GM18502 (cell line): ENCODE data around the gene SCAMP2.
"Not testable (repeated sequence)": the region's sequence is repeated elsewhere in the genome, so short reads cannot be mapped to it uniquely, and the experiment has no call there.

ENCODE experiments used
- ATAC-seq: cut with Tn5 transposase; IDR thresholded peaks from one replicate; pipeline ENCODE4 v1.9.1; 2021; ENCODE audit warnings: mild to moderate bottlenecking; ENCODE audit not compliant: unreplicated experiment, poor library complexity

The SCAMP2 gene, protein sequence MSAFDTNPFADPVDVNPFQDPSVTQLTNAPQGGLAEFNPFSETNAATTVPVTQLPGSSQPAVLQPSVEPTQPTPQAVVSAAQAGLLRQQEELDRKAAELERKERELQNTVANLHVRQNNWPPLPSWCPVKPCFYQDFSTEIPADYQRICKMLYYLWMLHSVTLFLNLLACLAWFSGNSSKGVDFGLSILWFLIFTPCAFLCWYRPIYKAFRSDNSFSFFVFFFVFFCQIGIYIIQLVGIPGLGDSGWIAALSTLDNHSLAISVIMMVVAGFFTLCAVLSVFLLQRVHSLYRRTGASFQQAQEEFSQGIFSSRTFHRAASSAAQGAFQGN

DNA sequence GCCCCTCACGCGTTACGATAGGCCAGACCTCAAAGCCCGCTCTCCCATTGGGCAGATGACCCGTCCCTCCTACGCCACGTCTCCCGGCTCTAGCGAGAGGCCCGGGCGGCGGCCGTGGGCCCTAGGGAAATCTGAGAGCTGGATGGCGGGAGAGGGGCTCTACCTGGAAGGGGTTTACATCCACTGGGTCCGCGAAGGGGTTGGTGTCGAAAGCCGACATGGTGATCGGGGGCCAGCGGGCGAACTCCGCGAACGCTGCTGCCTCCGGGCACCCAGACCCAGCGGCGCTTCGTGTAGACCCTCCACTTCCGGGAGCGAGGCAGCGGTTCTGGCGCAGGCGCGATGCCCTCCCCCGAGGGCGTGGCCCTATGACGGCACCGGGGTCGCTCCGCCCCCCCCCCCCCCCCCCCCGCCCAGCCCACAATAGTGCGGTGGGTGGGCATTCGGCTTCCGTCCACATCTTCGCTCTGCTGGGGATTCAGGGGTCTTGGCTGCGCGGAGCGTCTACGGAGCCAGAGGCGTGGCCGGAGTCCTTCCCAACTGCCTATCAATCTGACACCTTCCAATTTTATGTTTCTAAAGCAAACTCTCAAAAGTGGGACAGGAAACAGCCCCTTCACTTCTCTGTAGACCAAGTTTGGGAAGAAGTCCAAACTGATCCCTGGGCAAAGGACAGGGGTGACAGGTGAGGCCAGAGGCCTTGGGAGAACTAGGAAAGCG, at the start of gene SCAMP2:
Gene SCAMP2 (minus strand): TSS at position 330 of the 720 bp plus-strand sequence. CDS start 110 bp downstream, at position 220.
- ATAC-seq, result peak; percentile 82

DNA sequence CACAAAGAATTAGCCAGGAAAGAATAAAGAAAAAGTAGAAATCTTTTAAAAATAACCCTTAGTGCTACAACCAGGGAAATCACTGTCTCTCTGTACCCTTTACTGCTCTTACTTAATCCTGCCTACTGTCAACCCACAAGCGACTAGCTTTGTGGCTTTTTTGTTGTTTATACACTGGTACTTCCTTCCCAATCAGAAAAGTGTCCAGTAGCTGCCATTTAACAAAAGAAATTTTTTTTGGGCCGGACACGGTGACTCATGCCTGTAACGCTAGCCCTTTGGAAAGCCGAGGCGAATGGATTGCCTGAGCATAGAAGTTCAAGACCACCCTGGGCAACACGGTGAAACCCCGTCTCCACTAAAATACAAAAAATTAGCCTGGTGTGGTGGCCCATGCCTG, 47.3 kb upstream of the SCAMP2 start:
- no peak for ATAC-seq

DNA sequence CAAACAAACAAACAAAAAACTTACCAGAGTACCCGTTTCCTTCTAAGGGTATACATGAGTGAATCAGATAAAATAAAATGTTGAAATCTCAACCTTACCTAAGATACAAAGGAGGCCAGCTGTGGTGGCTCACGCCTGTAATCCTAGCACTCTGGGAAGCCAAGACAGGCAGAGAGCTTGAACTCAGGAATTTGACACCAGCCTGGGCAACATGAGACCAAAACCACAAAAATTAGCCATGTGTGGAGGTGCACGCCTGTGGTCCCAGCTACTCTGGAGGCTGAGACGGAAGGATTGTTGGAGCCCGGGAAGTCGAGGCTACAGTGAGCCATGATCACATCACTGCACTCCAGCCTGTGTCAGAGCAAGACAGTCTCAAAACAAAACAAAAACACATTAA, 44.5 kb upstream of the SCAMP2 start:
- ATAC-seq, result no peak

DNA sequence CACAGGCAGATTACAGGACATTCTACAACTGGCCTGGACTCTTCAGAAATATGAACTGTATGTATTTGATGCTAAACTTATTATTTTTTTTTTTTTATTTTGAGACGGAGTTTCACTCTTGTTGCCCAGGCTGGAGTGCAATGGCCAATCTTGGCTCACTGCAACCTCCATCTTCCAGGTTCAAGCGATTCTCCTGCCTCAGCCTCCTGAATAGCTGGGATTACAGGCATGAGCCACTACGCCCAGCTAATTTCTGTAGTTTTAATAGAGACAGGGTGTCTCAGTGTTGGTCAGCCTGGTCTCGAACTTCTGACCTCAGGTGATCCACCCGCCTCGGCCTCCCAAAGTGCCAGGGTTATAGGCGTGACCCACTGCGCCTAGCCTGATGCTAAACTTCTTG, 40.6 kb upstream of the SCAMP2 start:
- not testable (repeated sequence) for ATAC-seq

DNA sequence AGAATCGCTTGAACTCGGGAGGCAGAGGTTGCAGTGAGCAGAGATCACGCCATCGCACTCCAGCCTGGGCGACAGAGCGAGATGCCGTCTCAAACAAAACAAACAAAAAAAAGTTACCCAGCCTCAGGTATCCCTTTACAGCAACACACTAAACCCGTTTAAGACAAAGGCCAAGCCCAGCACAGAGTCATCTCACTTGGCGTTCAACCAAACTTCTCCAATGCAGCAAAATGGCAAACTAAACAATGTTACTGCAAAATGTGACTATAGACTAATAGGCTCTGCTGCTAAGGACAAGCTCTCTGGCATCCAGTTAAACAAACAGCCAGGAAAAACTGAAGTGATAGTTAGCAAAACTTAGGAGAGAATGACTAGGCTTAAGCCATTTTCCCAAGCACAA, 39.9 kb upstream of the SCAMP2 start:
- ATAC-seq, result no peak

DNA sequence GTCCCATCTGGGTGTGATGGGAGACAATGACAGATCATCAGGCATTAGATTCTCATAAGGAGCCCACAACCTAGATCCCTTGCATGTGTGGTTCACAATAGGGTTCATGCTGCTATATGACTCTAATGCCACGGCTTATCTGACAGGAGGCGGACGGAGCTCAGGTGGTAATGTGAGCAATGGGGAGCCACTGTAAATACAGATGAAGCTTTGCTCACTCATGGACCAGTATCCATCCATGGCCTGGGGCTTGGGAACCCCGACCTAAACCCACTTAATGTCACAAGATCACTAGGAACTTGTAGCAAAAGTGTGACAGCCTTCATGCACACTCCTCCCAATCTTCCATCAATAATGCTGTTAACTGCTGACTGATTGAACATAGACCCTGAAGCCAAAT, 35.5 kb upstream of the SCAMP2 start:
- ATAC-seq, result no peak

DNA sequence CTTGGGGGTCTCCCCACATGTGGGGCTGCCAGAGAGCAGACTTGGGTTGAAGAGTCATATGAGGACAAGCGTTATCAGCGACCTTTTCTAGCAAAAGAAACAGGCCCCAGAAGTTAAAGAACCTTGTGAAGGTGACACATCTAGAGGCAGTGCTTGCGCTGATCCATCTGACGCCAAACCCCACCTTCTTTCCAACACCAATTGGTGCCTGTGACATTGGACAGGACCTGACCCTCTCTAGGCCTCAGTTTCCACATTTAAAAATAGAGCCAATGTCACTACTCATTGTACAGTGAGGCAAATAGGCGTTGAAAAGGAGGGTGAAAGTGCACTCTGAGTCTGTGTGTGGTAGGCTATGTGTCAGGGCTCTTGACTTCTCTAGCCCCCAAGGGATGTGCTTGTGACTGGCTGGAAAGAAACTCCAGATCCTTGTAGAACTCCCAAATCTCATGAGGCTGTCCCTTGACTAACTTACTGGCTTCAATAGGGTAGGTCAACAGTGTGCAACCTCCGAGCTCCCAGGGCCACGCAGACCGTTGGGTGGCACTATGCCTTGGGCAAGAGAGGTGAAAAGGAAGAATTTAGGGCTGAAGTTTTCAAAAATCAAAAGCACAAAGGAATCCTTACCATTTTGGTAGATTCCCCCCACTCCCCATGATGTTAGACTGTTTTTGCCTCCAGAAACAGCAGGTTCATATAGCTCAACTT, 34.2 kb upstream of the SCAMP2 start:
- ATAC-seq, result no peak

DNA sequence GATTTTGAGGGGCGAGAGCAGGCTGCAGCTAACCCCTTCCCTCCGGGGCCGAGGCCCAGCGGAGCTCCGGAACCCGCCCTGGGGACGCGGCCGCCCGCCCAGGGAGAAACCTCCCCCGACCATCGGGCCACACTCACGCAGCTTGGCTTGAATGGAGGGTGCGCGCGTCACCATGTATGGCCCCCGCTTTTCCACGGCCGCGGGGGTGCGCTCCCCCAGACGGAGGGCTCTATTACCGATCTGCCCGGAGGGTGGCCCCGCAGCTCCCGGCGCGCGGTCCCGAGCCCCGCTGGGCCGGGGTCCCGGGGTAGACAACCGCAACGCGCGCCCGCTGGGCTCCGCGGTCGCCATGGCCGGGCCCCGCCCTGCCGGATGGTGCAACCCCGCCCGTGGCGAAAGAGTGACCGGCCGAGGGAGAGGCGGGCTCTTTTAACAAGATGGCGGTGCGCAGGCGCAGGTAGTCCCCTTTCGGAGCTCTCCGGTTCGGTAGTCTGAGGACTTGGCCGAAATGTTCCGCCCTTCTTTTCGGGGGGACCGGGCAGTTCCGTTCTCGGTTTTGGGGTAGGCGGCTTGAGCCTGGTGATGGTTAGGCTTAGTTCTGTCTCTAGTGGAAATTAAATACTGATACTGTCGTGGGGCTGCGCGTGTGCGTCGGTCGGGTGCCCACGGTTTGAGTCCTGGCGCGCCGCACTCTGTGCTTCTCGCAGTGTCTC, 33.4 kb upstream of the SCAMP2 start, which contains the start of gene FAM219B:
Gene FAM219B (minus strand): TSS at position 402 of the 713 bp plus-strand sequence. CDS start 51 bp downstream, at position 351.
- peak; percentile 91 for ATAC-seq

DNA sequence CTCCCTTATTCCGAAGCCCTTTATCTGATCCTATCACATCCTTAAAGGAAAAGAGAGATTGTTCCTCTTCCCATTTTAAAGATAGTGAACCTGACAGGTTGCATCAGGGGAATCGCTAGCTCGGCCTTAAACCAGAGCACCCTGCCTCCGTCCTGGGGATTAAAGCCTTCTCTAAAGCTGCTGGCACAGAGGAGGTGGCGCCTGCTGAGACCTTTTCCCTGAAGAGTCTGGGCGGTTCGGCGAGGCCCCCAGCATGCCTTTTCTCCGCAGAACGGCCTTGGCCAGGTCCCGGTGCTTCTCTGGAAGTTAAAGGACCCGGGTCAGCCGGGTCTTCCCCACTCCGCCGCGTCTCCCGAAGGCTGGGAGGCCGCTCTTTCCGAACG, 32.9 kb upstream of the SCAMP2 start:
- ATAC-seq, result no peak

DNA sequence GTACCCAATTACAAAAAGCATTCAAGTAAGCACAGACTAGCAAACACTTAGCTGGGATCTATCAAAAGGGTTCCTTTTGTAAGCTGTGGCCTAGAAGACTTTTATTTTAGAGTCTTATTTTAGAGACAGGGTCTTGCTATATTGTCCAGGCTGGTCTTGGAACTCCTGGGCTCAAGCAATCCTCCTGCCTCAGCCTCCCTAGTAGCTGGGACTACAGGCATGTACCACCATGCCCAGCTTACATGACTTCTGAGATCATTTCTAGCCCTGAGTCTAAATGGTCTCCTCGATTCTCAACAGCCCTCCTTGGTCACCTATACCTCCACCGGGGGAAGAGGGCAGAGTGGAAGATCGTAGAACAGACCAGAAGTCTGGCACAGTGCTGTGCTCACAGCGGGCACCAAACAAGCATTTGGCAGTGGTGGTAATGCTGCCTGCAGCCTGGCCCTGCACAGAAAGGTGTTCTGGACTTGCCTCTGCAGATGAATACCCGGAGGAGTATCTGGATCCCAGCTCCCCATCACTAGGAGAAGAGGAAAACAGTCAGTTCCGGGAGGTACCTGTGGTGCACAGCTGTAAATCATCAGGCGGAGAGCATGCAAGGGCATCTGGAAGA, 31.1 kb upstream of the SCAMP2 start:
- no peak for ATAC-seq

DNA sequence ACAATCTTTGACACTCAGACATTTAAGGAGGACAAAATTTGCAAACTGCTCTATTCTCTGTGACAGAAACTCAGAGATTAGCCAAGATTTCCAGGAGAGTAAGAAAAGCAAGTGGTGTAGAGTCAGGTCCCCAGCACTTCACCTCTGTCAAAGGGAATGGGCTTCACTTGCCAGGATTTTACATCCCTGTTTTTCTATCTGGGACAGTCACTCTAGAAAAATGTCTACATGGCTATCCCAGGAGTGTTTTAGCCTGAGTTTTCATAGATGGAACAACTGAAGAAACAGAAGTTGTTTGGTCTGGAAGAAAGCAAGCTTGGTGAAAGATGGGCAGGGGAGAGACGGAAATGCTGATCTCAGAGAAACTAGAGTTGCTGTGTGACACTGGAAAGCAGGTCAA, 30.5 kb upstream of the SCAMP2 start:
- ATAC-seq, result no peak

DNA sequence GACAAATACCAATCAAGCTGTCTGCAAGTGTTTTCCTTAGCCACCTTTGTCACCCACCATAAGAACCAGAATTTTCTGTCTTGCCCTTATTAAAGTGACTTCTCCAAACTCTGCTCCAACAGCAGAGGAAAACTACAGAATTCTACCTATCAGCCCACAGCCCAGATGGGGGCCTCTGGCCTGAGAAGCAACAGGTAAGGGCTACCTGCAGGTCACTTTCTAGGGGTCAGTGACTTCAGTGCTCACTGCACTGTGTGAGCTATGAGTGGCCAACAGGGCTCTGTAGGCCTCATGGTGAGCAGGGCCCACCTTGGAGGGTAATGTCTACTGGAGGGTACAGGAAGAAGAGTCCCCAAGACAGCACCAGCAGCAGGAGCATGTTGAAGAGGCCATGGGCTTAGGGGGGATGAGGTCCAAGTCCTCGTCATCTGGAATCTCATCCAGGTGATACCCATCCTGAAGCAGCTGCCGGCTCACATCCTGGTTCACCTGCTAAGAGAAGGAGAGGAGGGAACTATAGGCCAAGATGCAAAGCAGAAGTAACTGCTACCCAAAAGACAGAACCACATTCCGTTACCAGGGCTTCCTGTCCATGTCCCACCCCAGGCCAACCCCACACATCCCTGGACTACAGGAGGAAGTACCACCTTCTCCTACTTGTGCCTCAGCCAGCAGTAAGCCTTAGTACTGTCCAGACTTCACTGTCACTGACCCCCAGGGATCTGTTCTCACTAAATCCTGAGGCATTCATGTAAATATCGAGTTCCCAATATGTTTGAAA, 29.3 kb upstream of the SCAMP2 start:
- ATAC-seq, result no peak

DNA sequence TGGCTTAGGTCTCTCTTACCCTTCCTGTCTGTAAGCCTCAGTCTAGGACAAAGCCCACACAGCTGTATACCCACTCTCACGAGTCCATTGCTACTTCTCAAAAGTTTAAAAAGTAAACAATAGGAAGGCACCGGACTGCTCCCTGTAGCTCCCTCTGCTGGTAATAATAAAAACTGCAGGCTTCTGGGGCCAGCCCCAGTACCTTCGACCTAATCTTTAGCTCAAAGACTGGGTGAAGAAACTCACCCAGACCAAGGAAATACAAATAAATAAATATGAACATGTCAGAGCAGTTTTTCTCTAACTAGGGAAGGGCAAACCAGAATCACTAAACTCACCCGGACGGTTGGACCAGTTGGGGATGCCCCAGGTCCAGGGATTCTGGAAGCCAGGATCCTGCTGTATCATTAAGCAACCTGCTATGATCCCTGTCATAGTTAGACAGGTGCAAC, 28.5 kb upstream of the SCAMP2 start:
- no peak for ATAC-seq

DNA sequence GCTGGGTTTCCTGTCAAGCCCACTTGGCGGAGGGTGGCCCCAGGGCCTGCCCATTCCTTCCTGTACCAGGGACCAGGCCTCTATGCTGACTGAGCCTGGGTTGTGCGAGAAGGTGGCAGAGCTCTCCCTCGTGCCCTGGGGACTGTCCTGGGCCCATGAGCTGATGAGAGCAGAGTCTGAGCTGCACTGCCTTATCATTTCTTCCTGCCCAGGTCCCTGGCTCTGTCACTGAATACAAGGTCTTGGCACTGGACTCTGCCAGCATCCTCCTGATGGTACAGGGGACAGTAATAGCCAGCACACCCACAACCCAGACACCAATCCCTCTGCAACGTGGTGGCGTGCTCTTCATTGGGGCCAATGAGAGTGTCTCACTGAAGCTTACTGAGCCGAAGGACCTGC, 24.1 kb upstream of the SCAMP2 start:
- ATAC-seq, result no peak

DNA sequence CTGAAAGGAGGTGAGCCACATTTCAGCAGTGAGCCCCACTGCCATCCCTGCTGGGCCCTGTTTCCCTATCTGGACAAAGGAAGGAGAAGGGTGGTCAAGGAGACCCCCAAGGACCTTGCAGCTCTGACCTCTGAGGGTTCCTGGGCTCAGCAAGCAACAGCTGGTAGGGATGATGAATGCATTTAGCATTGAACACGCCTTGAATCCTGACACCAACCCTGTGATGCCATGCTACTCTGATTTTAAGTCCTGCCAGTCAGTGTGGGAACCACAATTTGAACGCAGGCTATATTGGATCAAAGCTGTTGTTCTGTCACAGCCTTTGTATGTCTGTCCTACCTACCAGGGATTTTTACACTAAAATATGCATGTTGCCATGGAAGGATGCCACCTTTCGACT, 23.2 kb upstream of the SCAMP2 start:
- no peak for ATAC-seq

DNA sequence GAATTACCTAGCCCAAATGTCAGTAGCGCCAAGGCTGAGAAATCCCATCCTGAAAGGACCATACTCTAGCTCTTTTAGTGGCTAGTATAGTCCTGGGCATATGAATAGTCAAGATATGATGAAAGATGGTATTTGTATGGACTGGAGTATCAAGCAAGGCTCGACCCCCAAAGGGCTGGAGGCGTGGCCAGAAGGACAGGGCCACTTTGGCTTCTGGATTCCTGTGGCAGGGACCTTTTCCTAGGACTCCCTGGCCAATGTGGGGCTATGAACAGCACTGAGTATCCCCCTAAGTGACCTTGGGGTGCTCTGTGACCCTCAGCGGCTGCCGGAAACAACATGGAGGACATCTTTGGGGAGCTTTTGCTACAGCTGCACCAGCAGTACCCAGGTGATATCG, 22.7 kb upstream of the SCAMP2 start:
- no peak for ATAC-seq

DNA sequence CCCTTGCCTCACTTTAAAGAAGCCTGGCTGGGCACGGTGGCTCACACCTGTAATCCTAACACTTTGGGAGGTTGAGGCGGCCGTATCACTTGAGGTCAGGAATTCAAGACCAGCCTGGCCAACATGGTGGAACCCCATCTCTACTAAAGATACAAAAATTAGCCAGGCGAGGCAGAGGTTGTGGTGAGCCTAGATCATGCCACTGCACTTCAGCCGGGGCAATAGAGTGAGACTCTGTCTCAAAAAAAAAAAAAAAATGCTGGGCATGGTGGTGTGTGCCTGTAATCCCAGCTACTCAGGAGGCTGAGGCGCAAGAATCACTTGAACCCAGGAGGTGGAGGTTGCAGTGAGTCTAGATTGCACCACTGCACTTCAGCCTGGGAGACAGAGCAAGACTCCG, 21.2 kb upstream of the SCAMP2 start:
- ATAC-seq, result not testable (repeated sequence)

DNA sequence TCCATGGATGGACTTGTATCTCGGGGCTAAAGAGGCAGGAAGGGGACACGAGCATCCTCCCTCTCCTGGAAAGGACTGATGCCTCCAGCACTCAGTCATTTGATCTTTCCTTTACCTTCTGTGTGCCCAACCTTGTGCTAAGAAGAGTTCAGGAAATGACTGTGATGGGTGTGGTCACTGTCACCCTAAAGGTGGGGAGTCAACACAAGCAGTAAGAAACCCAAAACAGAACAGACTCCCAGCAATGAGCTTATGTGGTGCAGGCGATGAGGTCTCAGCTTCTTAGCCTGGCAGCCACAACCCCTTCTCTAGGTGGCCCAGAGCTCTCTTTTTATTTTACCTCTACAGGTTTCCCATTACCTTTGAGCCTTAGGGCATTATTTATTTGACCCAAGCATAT, 20.5 kb upstream of the SCAMP2 start:
- ATAC-seq, result no peak

DNA sequence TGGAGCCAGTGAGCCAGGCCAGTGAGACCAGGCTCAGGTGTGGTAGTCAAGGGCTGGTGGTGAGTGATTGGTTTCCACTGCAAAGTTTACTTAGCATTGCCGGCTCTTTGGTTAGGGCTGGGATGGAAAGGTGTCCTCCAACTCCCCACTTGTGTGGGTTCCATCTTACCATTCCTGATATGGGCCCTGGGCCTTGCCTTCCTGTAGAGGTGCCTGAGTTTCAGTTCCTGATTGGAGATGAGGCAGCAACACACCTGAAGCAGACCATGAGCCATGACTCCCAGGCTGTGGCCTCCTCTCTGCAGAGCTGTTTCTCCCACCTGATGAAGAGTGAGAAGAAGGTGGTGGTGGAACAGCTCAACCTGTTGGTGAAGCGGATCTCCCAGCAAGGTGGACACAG, 19.8 kb upstream of the SCAMP2 start:
- no peak for ATAC-seq
